Endothelial cell of umbilical vein (primary cell): ENCODE data around the gene GAA. TPM values are rescaled to one million over a fixed set of nuclear protein-coding genes. Genes with fewer than 3 reads are reported as not detected.

Experiments
- BruUV-seq: library from RNA; stranded (reverse); fragments of 400-500 nt; replicated peaks from 2 replicates; lab custom pipeline; 2021; lab: Mats Ljungman, UMichigan
- CTCF ChIA-PET: fragments of 300-600, 350-600 bp; sonication (Branson Sonifier 250); formaldehyde crosslinking; loops from one replicate; lab custom pipeline; 2021; ENCODE audit warnings: antibody characterized with exemption, inconsistent platforms; lab: Charles Lee
- POLR2A ChIA-PET: fragments of 300-600, 350-600 bp; sonication (Branson Sonifier 250); formaldehyde crosslinking; loops from one replicate; lab custom pipeline; 2021; ENCODE audit warnings: antibody characterized with exemption, inconsistent platforms; lab: Charles Lee
- DNase-seq: peaks from one replicate; pipeline ENCODE4 v3.0.0-alpha.2; 2011; ENCODE audit warnings: low read depth, low spot score
- FAIRE-seq: peaks from 2 replicates; lab custom pipeline; 2011; peaks lifted over from hg19 to GRCh38; lab: Jason Lieb, UNC
- H2AFZ ChIP-seq: 2 replicates; pipeline ENCODE4 v1.6.0; 2012; ENCODE audit warnings: low read depth, low read length, control low read depth, inconsistent platforms
- H3K27ac ChIP-seq: 2 replicates; pipeline ENCODE4 v1.5.1; 2011; ENCODE audit warnings: low read depth, mild to moderate bottlenecking, control low read depth, low read length, moderate library complexity; ENCODE audit not compliant: insufficient read depth
- H3K27me3 ChIP-seq, 2 experiments: 2 replicates each; pipeline versions ENCODE4 v1.6.0 to v1.6.1; 2011; ENCODE audit warnings: low read length in 2 of 2, mixed read lengths in 1 of 2; ENCODE audit not compliant: control insufficient read depth in 2 of 2, insufficient read depth in 2 of 2
- H3K36me3 ChIP-seq, 2 experiments: 2 replicates in 1 of 2; 3 replicates in 1 of 2; pipeline ENCODE4 v1.5.1; 2011; ENCODE audit warnings: low read length in 2 of 2, mild to moderate bottlenecking in 1 of 2, moderate library complexity in 1 of 2; ENCODE audit not compliant: control insufficient read depth in 2 of 2, insufficient read depth in 2 of 2; ENCODE audit errors: extremely low read depth in 1 of 2
- H3K4me1 ChIP-seq: 3 replicates; pipeline ENCODE4 v1.5.1; 2011; ENCODE audit warnings: mild to moderate bottlenecking, low read length; ENCODE audit not compliant: control insufficient read depth, insufficient read depth; ENCODE audit errors: extremely low read depth
- H3K4me2 ChIP-seq: 2 replicates; pipeline ENCODE4 v1.6.1; 2011; ENCODE audit warnings: low read length, control low read depth, mixed read lengths; ENCODE audit not compliant: insufficient read depth
- H3K4me3 ChIP-seq, 3 experiments: fragments of 200-600 bp in 1 of 3; sonication (generic), shearing (Covaris generic) in 1 of 3; replicated peaks in 1 of 3; 2 replicates each; pipeline ENCODE4 v1.5.1; 2011 to 2016; ENCODE audit warnings: control low read depth in 3 of 3, low read length in 3 of 3, mild to moderate bottlenecking in 2 of 3, inconsistent platforms in 1 of 3, low read depth in 1 of 3, moderate library complexity in 1 of 3; ENCODE audit not compliant: insufficient read depth in 1 of 3
- H3K79me2 ChIP-seq: 2 replicates; pipeline ENCODE4 v1.6.0; 2012; ENCODE audit warnings: low read length, inconsistent platforms; ENCODE audit not compliant: control insufficient read depth, insufficient read depth
- H3K9ac ChIP-seq: replicated peaks from 2 replicates; pipeline ENCODE3; 2011; ENCODE audit warnings: low read length, control low read depth; ENCODE audit not compliant: insufficient read depth; ENCODE audit errors: extremely low read depth
- H3K9me1 ChIP-seq: replicated peaks from 3 replicates; pipeline ENCODE4 v1.6.0; 2011; ENCODE audit warnings: mild to moderate bottlenecking, low read length; ENCODE audit not compliant: control insufficient read depth, insufficient read depth; ENCODE audit errors: extremely low read depth
- H3K9me3 ChIP-seq: replicated peaks from 2 replicates; pipeline ENCODE4 v1.5.1; 2012; ENCODE audit warnings: low read length, inconsistent platforms; ENCODE audit not compliant: control insufficient read depth, insufficient read depth
- H4K20me1 ChIP-seq: replicated peaks from 2 replicates; pipeline ENCODE3; 2011; ENCODE audit warnings: mild to moderate bottlenecking, low read length; ENCODE audit not compliant: control insufficient read depth, insufficient read depth; ENCODE audit errors: extremely low read depth
- CTCF ChIP-seq, 2 donors: IDR thresholded peaks; 1 replicate in 1 of 2; 2 replicates in 1 of 2; pipeline ENCODE4 v1.5.1; 2011; ENCODE audit warnings: low read length in 2 of 2, mild to moderate bottlenecking in 2 of 2, moderate library complexity in 2 of 2, control low read depth in 1 of 2, inconsistent platforms in 1 of 2, low read depth in 1 of 2; ENCODE audit not compliant: insufficient read depth in 1 of 2; ENCODE audit errors: extremely low read depth in 1 of 2
- EZH2 ChIP-seq: IDR thresholded peaks from 2 replicates; pipeline ENCODE4 v1.6.1; 2012; ENCODE audit warnings: borderline replicate concordance, low read depth, mild to moderate bottlenecking, moderate library complexity, low read length, inconsistent platforms; ENCODE audit not compliant: severe bottlenecking
- FOS ChIP-seq: IDR thresholded peaks from 2 replicates; pipeline ENCODE4 v1.6.1; 2011; ENCODE audit warnings: mild to moderate bottlenecking, low read length, moderate library complexity, borderline replicate concordance; ENCODE audit not compliant: insufficient read depth
- GATA2 ChIP-seq: IDR thresholded peaks from 2 replicates; pipeline ENCODE4 v1.7.0; 2011; ENCODE audit warnings: low read depth, mild to moderate bottlenecking, moderate library complexity, mixed read lengths, low read length; ENCODE audit not compliant: insufficient read length, insufficient read depth
- JUN ChIP-seq: IDR thresholded peaks from 2 replicates; pipeline ENCODE4 v1.6.1; 2011; ENCODE audit warnings: borderline replicate concordance, low read depth; ENCODE audit not compliant: insufficient read length, insufficient read depth
- MAX ChIP-seq: IDR thresholded peaks from 2 replicates; pipeline ENCODE4 v1.6.1; 2011; ENCODE audit not compliant: insufficient read depth, insufficient read length
- POLR2A ChIP-seq: IDR thresholded peaks from 2 replicates; pipeline ENCODE4 v1.6.1; 2012; ENCODE audit warnings: low read depth, mild to moderate bottlenecking, control low read depth, low read length
- POLR2AphosphoS5 ChIP-seq: IDR thresholded peaks from 2 replicates; pipeline ENCODE4 v1.6.1; 2012; ENCODE audit warnings: low read depth, mild to moderate bottlenecking, control low read depth, low read length, moderate library complexity; ENCODE audit not compliant: insufficient read depth
- dilution Hi-C: fragments of 300-500 bp; cut with MboI; formaldehyde crosslinking; loops from one replicate; pipeline ENCODE4 v1.15.0; 2019; ENCODE audit warnings: low sequenced_read_pairs; ENCODE audit not compliant: extremely low pct_ligation_motif_present
- intact Hi-C: fragments of 100-400 bp; cut with micrococcal nuclease; formaldehyde crosslinking; loops from one replicate; pipeline ENCODE4 v1.10.0; 2022
- polyA plus RNA-seq, 4 experiments: library from polyadenylated mRNA; depleted of rRNA in 3 of 4; stranded (reverse) in 3 of 4; unstranded in 1 of 4; fragments of >200 nt; gene quantifications; 2 replicates each; pipeline versions ENCODE4 v1.2.1 to v1.2.3, GENCODE V29; 2011 to 2012; ENCODE audit warnings: missing spikeins in 1 of 4
- total RNA-seq: library from RNA; stranded (reverse); gene quantifications from 2 replicates; pipeline ENCODE4 v1.2.3, GENCODE V29; 2021

Gene GAA
- total and polyA plus RNA-seq, 2 donors (not counting 3 experiments of a cell fraction or from before 2014, with no cell fraction given) = 26.3 to 49.7 TPM

GRCh38 chr17:80130992-80131391 lies 29.6 kb downstream of the GAA start:
- Histone ChIP-seq H3K27me3 (peaks cover 12 to 14% of the 10 kb centered on the region in 2 experiments), H3K9me3 (no peaks in the 10 kb centered on the region), H3K4me1 (no peaks in the 10 kb centered on the region), H3K79me2 (no peaks in the 10 kb centered on the region), H2AFZ (no peak overlapping the region), H3K9me1 (no peaks in the 10 kb centered on the region), H3K9ac (no peak overlapping the region), H3K4me2 (no peak overlapping the region), H3K4me3 (no peak overlapping the region), H4K20me1 (no peaks in the 10 kb centered on the region), H3K36me3 (peaks cover 6 to 11% of the 10 kb centered on the region in 2 experiments), H3K27ac (no peak overlapping the region)
- no TSS peak for BruUV-seq
- ChIA-PET POLR2A (no interaction called here), CTCF (no interaction called here)
- TF ChIP-seq JUN = no peak
- TF ChIP-seq CTCF (IDR thresholded peaks at IDR 0.05; ENCODE audit: extremely low read depth in 1 of 2, insufficient read depth in 1 of 2, low read depth in 1 of 2, low read length in 2 of 2) = no peak
- no peak for TF ChIP-seq POLR2AphosphoS5
- no peak for DNase-seq
- dilution Hi-C loops = no loop called here
- intact Hi-C loops = no loop called here
- FAIRE-seq = no peak

- Histone ChIP-seq H4K20me1 (no peaks in the 10 kb centered on the region), H3K4me3 (no peak overlapping the region), H3K4me2 (no peak overlapping the region), H3K9me3 (no peaks in the 10 kb centered on the region), H3K4me1 (no peaks in the 10 kb centered on the region), H3K9ac (no peak overlapping the region), H3K27ac (no peak overlapping the region), H3K36me3 (peaks cover 19 to 24% of the 10 kb centered on the region in 2 experiments), H3K79me2 (no peaks in the 10 kb centered on the region), H3K9me1 (no peaks in the 10 kb centered on the region), H3K27me3 (peaks cover 3 to 4% of the 10 kb centered on the region in 2 experiments), H2AFZ (no peak overlapping the region)
- dilution Hi-C loops = no loop called here
- POLR2A ChIA-PET = interaction anchor here (1.2 kb wide), 1 partner anchor 13 kb away, joined by 7 read pairs; no protein-coding TSS in a partner anchor
- TF ChIP-seq GATA2 (no peak), EZH2 (no peak), POLR2A (no peak), FOS (no peak), JUN (no peak), MAX (no peak), POLR2AphosphoS5 (no peak), CTCF (IDR thresholded peaks at IDR 0.05; ENCODE audit: extremely low read depth in 1 of 2, insufficient read depth in 1 of 2, low read depth in 1 of 2, low read length in 2 of 2) (no peak)
- CTCF ChIA-PET = interaction anchor here (0.9 to 2.3 kb wide), 4 partner anchors 9 to 31 kb away, joined by 4 to 9 read pairs (median 4); partner anchors contain the start of gene GAA
- DNase-seq = no peak
- BruUV-seq = no TSS peak
- intact Hi-C loops = no loop called here
- FAIRE-seq = no peak
Measured at GRCh38 chr17:80132906-80133625, 31.7 kb downstream of the GAA start.
